Caco-2 (cell line): Measurements from ENCODE around the gene KIAA0825. TPM values are rescaled to one million over a fixed set of nuclear protein-coding genes. Genes with fewer than 3 reads are reported as not detected.

Source experiments
- BruUV-seq: library from RNA; stranded (reverse); fragments of 400-500 nt; replicated peaks from 2 replicates; lab custom pipeline; 2021; lab: Mats Ljungman, UMichigan
- CTCF ChIA-PET: fragments of 300-600 bp; sonication (Branson Sonifier 250); formaldehyde crosslinking; loops from one replicate; lab custom pipeline; 2022; ENCODE audit warnings: antibody characterized with exemption; lab: Charles Lee
- POLR2A ChIA-PET: fragments of 300-600 bp; sonication (Branson Sonifier 250); formaldehyde crosslinking; loops from one replicate; lab custom pipeline; 2022; ENCODE audit warnings: antibody characterized with exemption; lab: Charles Lee
- DNase-seq, 2 experiments: peaks; one replicate each; pipeline versions ENCODE4 v3.0.0 to v3.0.0-alpha.2; 2020 to 2022
- H3K27me3 ChIP-seq: replicated peaks from 2 replicates; pipeline ENCODE4 v1.6.0; 2011; ENCODE audit warnings: low read length; ENCODE audit not compliant: control insufficient read depth, insufficient read depth
- H3K36me3 ChIP-seq: 2 replicates; pipeline ENCODE4 v1.5.1; 2011; ENCODE audit warnings: low read length; ENCODE audit not compliant: control insufficient read depth, insufficient read depth
- H3K4me1 ChIP-seq: fragments of 250-450 bp; sonication (Bioruptor Pico); 2 replicates; pipeline ENCODE4 v1.5.1; 2020; ENCODE audit warnings: mild to moderate bottlenecking
- H3K4me3 ChIP-seq: 2 replicates; pipeline ENCODE4 v1.5.1; 2011; ENCODE audit warnings: low read depth, mild to moderate bottlenecking, control low read depth, low read length
- H3K9me3 ChIP-seq: fragments of 250-450 bp; sonication (Bioruptor Pico); 2 replicates; pipeline ENCODE4 v1.5.1; 2020; ENCODE audit warnings: mild to moderate bottlenecking, moderate library complexity
- H3K27ac Mint-ChIP-seq: one replicate; pipeline ENCODE4 v1.8.0; 2022; ENCODE audit warnings: mixed read lengths; ENCODE audit not compliant: unreplicated experiment
- H3K27me3 Mint-ChIP-seq: one replicate; pipeline ENCODE4 v1.8.0; 2022; ENCODE audit warnings: mixed read lengths; ENCODE audit not compliant: insufficient read depth, unreplicated experiment
- H3K36me3 Mint-ChIP-seq: one replicate; pipeline ENCODE4 v1.8.0; 2022; ENCODE audit warnings: mild to moderate bottlenecking, mixed read lengths; ENCODE audit not compliant: insufficient read depth, unreplicated experiment
- H3K4me1 Mint-ChIP-seq: one replicate; pipeline ENCODE4 v1.8.0; 2022; ENCODE audit warnings: low read depth, mixed read lengths; ENCODE audit not compliant: unreplicated experiment
- H3K4me3 Mint-ChIP-seq: one replicate; pipeline ENCODE4 v1.8.0; 2022; ENCODE audit warnings: mild to moderate bottlenecking, moderate library complexity, mixed read lengths; ENCODE audit not compliant: unreplicated experiment
- H3K9me3 Mint-ChIP-seq: one replicate; pipeline ENCODE4 v1.8.0; 2022; ENCODE audit warnings: mixed read lengths; ENCODE audit not compliant: unreplicated experiment
- intact Hi-C: fragments of 100-400 bp; cut with micrococcal nuclease; formaldehyde crosslinking; loops from one replicate; pipeline ENCODE4 v1.10.0; 2022; ENCODE audit not compliant: unreplicated experiment
- total RNA-seq: library from RNA; stranded (reverse); gene quantifications from 2 replicates; pipeline ENCODE4 v1.2.3, GENCODE V29; 2022
- TF ChIP-seq, protein P1 (sequence below), 2 experiments: fragments of 200-600 bp in 1 of 2; IDR thresholded peaks; 1 replicate in 1 of 2; 2 replicates in 1 of 2; pipeline versions ENCODE4 v1.5.1 to v1.8.0; 2011 to 2022; ENCODE audit warnings: antibody characterized with exemption in 1 of 2, control low read depth in 1 of 2, inconsistent platforms in 1 of 2, low read depth in 1 of 2, low read length in 1 of 2, mild to moderate bottlenecking in 1 of 2, moderate library complexity in 1 of 2; ENCODE audit not compliant: insufficient read depth in 1 of 2, severe bottlenecking in 1 of 2, unreplicated experiment in 1 of 2

Gene KIAA0825
- total RNA-seq, 1 experiment from 2014 or later = 0.50 TPM

GRCh38 chr5:94422812-94423211, 195.6 kb downstream of the KIAA0825 start:
- BruUV-seq = no TSS peak
- Mint-ChIP-seq H3K9me3 (no peaks in the 10 kb centered on the region), H3K4me3 (no peak overlapping the region), H3K27ac (no peak overlapping the region), H3K27me3 (peaks cover 3% of the 10 kb centered on the region), H3K36me3 (no peaks in the 10 kb centered on the region), H3K4me1 (no peaks in the 10 kb centered on the region)
- Histone ChIP-seq H3K9me3 (no peaks in the 10 kb centered on the region), H3K36me3 (no peaks in the 10 kb centered on the region), H3K4me3 (no peak overlapping the region), H3K4me1 (no peaks in the 10 kb centered on the region), H3K27me3 (no peaks in the 10 kb centered on the region)
- POLR2A ChIA-PET = no interaction called here
- TF ChIP-seq, protein P1, sequence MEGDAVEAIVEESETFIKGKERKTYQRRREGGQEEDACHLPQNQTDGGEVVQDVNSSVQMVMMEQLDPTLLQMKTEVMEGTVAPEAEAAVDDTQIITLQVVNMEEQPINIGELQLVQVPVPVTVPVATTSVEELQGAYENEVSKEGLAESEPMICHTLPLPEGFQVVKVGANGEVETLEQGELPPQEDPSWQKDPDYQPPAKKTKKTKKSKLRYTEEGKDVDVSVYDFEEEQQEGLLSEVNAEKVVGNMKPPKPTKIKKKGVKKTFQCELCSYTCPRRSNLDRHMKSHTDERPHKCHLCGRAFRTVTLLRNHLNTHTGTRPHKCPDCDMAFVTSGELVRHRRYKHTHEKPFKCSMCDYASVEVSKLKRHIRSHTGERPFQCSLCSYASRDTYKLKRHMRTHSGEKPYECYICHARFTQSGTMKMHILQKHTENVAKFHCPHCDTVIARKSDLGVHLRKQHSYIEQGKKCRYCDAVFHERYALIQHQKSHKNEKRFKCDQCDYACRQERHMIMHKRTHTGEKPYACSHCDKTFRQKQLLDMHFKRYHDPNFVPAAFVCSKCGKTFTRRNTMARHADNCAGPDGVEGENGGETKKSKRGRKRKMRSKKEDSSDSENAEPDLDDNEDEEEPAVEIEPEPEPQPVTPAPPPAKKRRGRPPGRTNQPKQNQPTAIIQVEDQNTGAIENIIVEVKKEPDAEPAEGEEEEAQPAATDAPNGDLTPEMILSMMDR (IDR thresholded peaks at IDR 0.05; ENCODE audit: insufficient read depth in 1 of 2, low read depth in 1 of 2, low read length in 1 of 2, severe bottlenecking in 1 of 2, unreplicated experiment in 1 of 2) = no peak
- CTCF ChIA-PET = no interaction called here
- intact Hi-C loops = no loop called here
- no peak for DNase-seq

- POLR2A ChIA-PET = no interaction called here
- H3K4me1 ChIP-seq = no peaks in the 10 kb centered on the region
- no peak for DNase-seq
- Mint-ChIP-seq H3K9me3 (no peaks in the 10 kb centered on the region), H3K27me3 (peaks cover 3% of the 10 kb centered on the region), H3K4me1 (no peaks in the 10 kb centered on the region), H3K4me3 (no peak overlapping the region), H3K36me3 (no peaks in the 10 kb centered on the region), H3K27ac (no peak overlapping the region)
- no TSS peak for BruUV-seq
- no peaks in the 10 kb centered on the region for H3K27me3 ChIP-seq
- TF ChIP-seq, protein P1 (IDR thresholded peaks at IDR 0.05; ENCODE audit: insufficient read depth in 1 of 2, low read depth in 1 of 2, low read length in 1 of 2, severe bottlenecking in 1 of 2, unreplicated experiment in 1 of 2) = no peak
- intact Hi-C loops = no loop called here
- no peaks in the 10 kb centered on the region for H3K36me3 ChIP-seq
- CTCF ChIA-PET = no interaction called here
- H3K9me3 ChIP-seq = no peaks in the 10 kb centered on the region
- no peak overlapping the region for H3K4me3 ChIP-seq
Observed at GRCh38 chr5:94420885-94421284, 197.5 kb downstream of the KIAA0825 start.

DNA sequence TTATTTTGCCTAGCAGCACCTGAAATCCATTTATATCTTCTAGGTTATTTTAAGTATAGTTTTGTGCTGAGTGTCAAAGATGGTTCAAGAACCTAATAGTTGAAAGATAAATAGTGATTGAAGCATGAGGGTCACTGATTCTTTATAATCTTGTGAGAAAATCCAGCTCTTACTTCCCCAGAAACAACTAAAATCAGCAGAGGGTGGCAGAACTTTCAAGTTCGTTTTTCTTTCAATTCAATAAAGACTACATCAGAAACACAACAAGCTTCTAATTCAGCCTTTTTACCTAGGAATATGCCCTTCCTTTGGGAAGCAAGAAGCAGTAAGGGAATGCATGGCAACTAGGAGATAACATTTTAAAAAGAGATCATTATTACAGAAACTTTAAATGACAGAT, 202.6 kb downstream of the KIAA0825 start:
- POLR2A ChIA-PET = no interaction called here
- no peaks in the 10 kb centered on the region for H3K9me3 Mint-ChIP-seq
- no peaks in the 10 kb centered on the region for H3K36me3 ChIP-seq
- CTCF ChIA-PET = no interaction called here
- no peaks in the 10 kb centered on the region for H3K4me1 Mint-ChIP-seq
- BruUV-seq = no TSS peak
- H3K27me3 Mint-ChIP-seq = no peaks in the 10 kb centered on the region
- intact Hi-C loops = no loop called here
- H3K9me3 ChIP-seq = no peaks in the 10 kb centered on the region
- no peaks in the 10 kb centered on the region for H3K27me3 ChIP-seq
- no peak overlapping the region for H3K4me3 Mint-ChIP-seq
- no peak overlapping the region for H3K27ac Mint-ChIP-seq
- no peak for DNase-seq
- H3K36me3 Mint-ChIP-seq = no peaks in the 10 kb centered on the region
- H3K4me1 ChIP-seq = no peaks in the 10 kb centered on the region
- H3K4me3 ChIP-seq = no peak overlapping the region
- TF ChIP-seq, protein P1 (IDR thresholded peaks at IDR 0.05; ENCODE audit: insufficient read depth in 1 of 2, low read depth in 1 of 2, low read length in 1 of 2, severe bottlenecking in 1 of 2, unreplicated experiment in 1 of 2) = no peak
